GM12891 (cell line): ENCODE data around the gene NCBP2.
A peak's percentile ranks its signal among the peaks of the same experiment; 100 is the strongest.

Source experiments
- DNase-seq: peaks from one replicate; pipeline ENCODE4 v3.0.0; 2011; ENCODE audit warnings: low spot score; ENCODE audit not compliant: insufficient read length
- FAIRE-seq: peaks from 2 replicates; lab custom pipeline; 2011; peaks lifted over from hg19 to GRCh38; lab: Jason Lieb, UNC
- PAX5 ChIP-seq: IDR thresholded peaks from 2 replicates; pipeline ENCODE4 v1.6.1; 2011; ENCODE audit warnings: low read length, moderate library complexity, mild to moderate bottlenecking; ENCODE audit not compliant: insufficient read depth, severe bottlenecking
- POLR2A ChIP-seq: IDR thresholded peaks from 2 replicates; pipeline ENCODE4 v1.6.1; 2011; ENCODE audit warnings: low read depth, low read length, control low read depth
- POLR2AphosphoS5 ChIP-seq: IDR thresholded peaks from 2 replicates; pipeline ENCODE4 v1.6.1; 2011; ENCODE audit warnings: low read depth, low read length, control low read depth
- POU2F2 ChIP-seq: IDR thresholded peaks from 2 replicates; pipeline ENCODE4 v1.6.1; 2011; ENCODE audit warnings: low read depth, mild to moderate bottlenecking, control low read depth, low read length, moderate library complexity
- SPI1 ChIP-seq: IDR thresholded peaks from 2 replicates; pipeline ENCODE4 v1.6.1; 2011; ENCODE audit warnings: low read depth, low read length, control low read depth
- TAF1 ChIP-seq: IDR thresholded peaks from 2 replicates; pipeline ENCODE4 v1.6.1; 2011; ENCODE audit warnings: low read depth, low read length, control low read depth

The NCBP2 gene

DNA sequence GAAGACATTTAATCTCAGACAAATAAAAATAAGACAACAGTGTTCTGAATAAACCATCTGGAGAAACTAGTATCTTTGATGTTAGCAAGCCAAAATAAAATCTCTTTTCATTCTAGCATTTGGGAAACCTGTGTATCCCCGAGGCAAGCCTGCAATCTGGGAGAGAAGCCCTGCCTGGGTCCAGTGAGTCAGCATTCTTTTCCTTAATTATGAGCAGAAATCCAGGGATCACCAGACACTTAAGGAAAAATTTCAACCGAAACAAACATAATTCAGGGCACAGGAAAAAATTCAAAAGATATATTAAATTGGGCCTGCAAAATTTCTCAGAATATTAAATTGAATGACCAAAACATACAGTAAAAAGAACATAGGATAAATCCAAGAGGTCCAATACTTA lies 4.2 kb downstream of the NCBP2 start:
- no peak for FAIRE-seq
- DNase-seq, result no peak
- TF ChIP-seq POLR2A (no peak), TAF1 (no peak), PAX5 (no peak), POU2F2 (no peak), SPI1 (no peak), POLR2AphosphoS5 (no peak)

DNA sequence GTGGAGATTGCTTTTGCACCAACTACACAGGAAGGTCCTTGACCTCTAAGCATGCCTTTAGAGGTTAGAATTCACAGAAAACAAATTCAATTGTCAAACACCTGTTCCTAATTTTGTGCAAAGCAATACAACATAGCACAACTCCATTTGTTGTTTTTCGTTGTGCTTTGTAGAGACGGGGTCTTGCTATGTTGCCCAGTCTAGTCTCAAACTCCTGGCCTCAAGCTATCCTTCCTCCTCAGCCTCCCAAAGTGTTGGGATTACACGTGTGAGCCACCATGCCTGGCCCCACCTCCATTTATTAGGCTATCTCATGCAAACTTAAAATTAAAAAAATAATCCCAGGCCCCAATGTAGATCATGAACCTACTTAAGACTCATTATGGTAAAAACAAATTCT lies 6.0 kb downstream of the NCBP2 start:
- no peak for DNase-seq
- no peak for FAIRE-seq
- no peak for TF ChIP-seq POU2F2
- TF ChIP-seq PAX5, result no peak
- no peak for TF ChIP-seq POLR2AphosphoS5
- no peak for TF ChIP-seq TAF1
- no peak for TF ChIP-seq SPI1
- no peak for TF ChIP-seq POLR2A

DNA sequence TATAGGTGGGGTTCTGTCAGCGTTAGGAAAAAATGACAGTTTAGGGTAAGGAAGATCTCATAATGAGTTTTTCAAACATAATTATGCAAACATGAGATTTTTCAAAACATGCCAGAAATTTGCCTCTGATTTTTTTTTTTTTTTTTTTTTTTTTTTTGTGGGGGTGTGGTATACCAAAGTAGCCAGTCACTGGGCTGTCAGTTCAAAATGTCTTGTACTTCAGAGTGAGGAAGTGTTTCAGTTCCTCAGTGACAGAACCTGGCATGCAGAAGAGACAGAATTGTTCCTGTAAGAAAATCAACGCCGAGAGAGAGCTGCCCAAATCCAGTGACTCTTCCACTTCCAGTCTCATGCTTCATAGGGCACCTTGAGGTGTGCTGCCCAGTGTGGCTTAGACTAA lies 9.7 kb downstream of the NCBP2 start:
- TF ChIP-seq SPI1, result peak; percentile 94
- no peak for TF ChIP-seq TAF1
- FAIRE-seq, result no peak
- no peak for DNase-seq

DNA sequence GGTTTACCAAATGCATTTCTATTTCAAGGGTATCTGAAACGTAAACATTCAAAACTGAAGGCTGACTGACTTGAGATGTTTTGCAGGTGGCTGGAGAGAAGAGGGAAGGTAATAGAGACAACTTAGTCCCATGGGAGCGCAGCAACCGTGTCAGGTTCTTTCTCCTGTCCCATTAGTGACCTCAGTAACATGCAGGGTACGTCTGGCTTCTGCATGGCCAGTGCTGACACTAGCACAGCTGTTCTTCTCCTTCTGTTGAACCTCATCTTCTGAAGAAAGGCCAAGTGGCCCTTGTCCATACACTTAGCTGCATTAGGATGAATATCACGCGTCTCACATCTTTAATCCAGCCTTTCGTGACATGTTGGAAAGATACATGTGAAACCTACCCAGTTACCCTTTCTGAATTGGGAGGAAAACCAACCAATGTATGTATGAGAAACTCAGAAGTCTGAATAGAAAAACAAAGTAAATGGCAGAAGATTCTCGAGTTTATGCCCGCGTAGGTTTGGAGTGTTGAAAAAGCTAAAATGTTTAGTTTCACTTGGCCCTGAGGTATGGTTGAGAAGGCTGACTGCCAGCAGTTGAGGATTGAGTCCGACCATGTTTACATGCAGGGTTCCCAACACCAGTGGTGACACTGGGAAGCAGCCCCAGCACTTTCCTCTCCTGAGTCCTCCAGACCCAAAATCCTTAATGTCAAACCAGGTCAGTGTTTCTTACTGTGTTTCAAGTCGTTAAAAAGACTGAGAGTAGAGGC lies 10.3 kb downstream of the NCBP2 start:
- no peak for TF ChIP-seq POLR2A
- no peak for TF ChIP-seq POU2F2
- no peak for TF ChIP-seq POLR2AphosphoS5
- TF ChIP-seq SPI1, result no peak
- TF ChIP-seq TAF1, result no peak
- no peak for TF ChIP-seq PAX5
- peak; percentile 58 for FAIRE-seq

DNA sequence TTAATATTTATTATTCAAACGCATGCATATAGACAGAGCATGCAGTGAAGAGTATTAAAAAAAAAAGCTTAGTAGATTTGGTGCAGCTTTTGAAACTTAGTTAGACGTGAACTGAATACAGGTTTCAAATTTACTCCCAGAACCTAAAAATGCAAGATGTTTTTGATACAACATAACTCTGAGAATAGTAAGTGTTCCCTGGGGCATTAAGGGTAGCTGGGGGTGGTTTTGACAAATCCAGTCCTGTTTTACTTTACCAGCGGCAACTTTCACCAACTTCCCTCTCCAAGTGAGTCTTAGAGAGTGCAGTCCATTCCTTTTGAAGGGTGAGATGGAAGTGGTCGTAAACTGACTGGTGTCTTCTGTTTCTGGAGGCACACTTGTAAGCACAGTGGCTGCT lies 11.2 kb downstream of the NCBP2 start:
- TF ChIP-seq POLR2AphosphoS5 (no peak), POU2F2 (no peak), SPI1 (no peak), PAX5 (no peak), TAF1 (no peak), POLR2A (no peak)
- no peak for FAIRE-seq
- DNase-seq, result no peak

More for the DNA sequence above, 10.3 kb downstream of the NCBP2 start:
- DNase-seq, result no peak

DNA sequence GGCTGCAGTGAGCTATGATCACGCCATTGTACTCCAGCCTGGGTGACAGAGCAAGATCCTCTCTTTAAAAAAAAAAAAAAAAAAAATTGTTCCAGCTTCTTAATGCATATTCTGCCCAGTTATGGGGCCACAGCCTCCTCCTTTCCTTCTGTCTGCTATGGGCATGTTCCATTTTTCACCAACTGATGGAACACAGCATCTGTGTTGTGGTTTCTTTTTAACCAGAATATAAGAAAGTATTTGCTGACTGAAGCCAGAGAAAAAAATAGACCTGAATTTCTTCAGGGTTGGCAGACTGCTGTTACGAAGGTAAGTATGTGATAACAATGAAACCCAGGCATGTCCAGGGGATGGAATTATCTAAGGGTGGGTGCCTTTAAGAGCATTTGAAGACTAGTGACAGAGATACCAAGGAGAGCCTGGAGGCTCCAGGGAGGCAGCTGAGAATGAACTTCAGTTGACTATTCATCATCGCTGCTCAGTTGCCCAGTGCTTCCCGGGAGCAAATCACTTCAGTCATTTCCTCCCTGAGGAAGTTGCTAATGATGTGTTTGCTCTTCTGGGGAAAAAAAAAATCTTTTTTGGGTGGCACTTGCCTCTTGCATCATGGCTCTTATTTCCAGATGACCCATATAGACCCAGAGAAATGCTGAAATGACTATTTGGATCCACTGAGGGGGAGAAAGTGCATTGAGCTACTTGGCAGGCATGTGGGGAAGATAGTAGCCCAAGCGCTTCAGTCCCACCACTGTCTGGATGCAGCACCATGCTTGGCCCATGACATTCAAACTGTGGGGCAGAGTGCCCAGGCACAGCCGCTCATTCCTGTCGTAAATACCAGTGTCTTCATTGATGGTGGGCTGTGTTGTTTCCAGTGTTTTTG lies 14.5 kb downstream of the NCBP2 start:
- no peak for TF ChIP-seq PAX5
- no peak for TF ChIP-seq POLR2A
- no peak for FAIRE-seq
- no peak for DNase-seq

DNA sequence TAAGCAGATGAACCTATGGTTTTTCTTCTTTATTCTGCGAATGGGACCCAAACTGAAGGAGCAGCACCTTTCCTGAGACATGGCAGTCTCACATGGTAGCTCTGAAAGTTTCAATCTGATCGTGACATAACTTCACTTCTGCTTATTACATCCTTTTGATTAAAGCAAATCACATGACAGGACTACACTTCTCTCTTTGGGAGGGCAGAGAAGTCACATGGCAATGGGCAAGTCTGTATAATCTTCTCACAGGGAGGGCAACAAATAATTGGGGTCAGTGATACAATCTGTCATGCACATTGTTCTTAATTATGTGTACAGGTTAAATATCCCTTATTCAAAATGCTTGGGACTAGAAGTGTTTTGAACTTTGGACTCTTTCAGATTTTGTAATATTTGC lies 21.6 kb downstream of the NCBP2 start:
- DNase-seq (no peak), FAIRE-seq (peak; percentile 79)

DNA sequence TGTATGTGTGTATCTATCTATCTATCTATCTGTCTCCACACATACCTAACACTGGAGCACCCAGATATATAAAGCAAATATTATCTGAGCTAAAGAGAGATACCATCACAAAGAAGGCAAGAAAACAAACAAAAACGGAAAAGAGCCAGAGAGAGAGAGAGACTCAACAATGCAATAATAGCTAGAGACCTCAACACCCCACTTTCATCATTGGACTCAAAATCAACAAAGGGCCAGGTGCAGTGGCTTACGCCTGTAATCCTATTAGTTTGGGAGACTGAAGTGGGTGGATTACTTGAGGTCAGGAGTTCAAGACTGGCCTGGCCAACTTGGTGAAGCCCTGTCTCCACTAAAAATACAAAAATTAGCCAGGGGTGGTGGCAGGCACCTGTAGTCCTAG lies 23.4 kb downstream of the NCBP2 start:
- DNase-seq (no peak), FAIRE-seq (no peak)
- TF ChIP-seq PAX5 (no peak), POU2F2 (no peak), POLR2AphosphoS5 (no peak), POLR2A (no peak), SPI1 (no peak), TAF1 (no peak)

More for the DNA sequence above, 21.6 kb downstream of the NCBP2 start:
- TF ChIP-seq PAX5 (no peak), SPI1 (peak; percentile 88)

DNA sequence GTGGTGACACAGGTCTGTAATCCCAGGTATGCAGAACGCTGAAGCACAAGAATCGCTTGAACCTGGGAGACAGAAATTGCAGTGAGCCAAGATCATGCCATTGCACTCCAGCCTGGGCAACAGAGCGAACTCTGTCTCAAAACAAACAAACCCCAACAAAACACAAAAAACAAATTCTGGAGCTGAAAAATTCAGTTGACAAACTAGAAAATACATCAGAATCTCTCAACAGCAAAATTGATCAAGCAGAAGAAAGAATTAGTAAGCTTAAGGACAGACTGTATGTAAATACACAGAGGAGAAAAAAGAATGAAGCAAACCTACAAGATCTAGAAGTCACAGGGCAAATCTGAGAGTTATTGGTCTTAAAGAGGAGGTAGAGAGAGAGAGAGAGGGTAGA lies 25.3 kb downstream of the NCBP2 start:
- TF ChIP-seq TAF1, result no peak
- TF ChIP-seq POLR2AphosphoS5, result no peak
- no peak for TF ChIP-seq SPI1
- TF ChIP-seq PAX5, result no peak
- no peak for TF ChIP-seq POLR2A
- no peak for TF ChIP-seq POU2F2
- no peak for FAIRE-seq
- no peak for DNase-seq
